Measurements from ENCODE around the gene RNU11.
"Not testable (repeated sequence)": the region's sequence is repeated elsewhere in the genome, so short reads cannot be mapped to it uniquely, and the experiment has no call there.

RNU11 gene

DNA sequence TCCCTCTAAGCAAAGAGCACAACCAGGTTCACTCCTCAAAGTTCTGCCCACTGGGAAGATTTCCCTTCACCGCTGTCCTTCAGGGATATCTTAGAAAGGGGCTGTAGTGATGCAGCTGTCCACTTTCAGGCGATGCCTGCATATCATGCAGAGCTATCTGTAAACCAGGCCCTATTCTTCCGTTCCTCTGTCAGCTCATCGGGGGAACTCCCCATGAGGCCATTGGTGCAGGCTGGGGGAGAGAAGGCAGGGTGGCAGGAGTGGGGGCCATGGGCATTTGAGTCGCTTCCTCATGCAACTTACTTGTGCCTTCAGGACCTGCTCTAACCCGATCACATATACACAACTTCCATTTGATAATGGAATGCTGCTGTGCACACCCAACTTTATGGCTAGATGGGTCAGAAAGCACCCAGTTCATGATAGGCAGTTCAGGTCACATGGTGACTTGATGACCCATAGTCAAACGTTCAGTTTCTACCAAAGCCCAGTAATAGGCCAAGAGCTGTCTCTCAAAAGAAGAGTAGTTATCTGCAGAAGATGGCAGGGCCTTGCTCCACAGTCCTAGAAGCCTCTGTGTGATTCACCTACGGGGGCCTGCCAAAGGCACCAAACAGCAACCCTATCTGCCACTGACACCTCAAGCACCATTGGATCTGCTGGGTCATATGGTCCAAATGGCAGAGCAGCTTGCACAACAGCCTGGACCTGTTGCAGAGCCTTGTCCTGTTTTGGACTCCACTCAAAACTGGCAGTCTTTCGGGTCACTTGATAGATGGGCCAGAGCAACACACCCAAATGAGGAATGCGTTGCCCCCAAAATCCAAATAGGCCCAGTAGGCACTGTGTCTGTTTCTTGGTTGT lies 7.3 kb downstream of the RNU11 start:
- intact Hi-C loops (cut with DNase I) = not testable (repeated sequence)

DNA sequence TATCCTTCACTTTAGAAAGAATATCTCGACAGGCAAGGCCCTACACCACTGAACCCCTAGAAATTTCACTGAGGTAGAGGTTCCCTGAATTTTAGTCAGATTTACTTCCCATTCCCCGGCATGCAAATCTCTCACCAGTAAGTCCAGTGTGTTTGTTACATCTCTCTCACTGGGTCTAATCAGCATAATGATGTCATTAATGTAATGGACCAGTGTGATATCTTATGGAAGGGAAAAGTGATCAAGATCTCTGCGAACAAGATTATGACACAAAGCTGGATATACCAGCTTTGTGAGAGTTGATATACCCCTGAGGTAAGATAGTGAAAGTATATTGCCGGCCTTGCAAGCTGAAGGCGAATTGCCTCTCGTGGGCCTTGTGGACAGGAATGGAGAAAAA lies 7.9 kb downstream of the RNU11 start:
- DNase-seq = no peak
- intact Hi-C loops (cut with DNase I) = no loop called here

More for the DNA sequence above, 7.3 kb downstream of the RNU11 start:
- peak in 2 of 10 donors; percentile 23 to 48 for DNase-seq

DNA sequence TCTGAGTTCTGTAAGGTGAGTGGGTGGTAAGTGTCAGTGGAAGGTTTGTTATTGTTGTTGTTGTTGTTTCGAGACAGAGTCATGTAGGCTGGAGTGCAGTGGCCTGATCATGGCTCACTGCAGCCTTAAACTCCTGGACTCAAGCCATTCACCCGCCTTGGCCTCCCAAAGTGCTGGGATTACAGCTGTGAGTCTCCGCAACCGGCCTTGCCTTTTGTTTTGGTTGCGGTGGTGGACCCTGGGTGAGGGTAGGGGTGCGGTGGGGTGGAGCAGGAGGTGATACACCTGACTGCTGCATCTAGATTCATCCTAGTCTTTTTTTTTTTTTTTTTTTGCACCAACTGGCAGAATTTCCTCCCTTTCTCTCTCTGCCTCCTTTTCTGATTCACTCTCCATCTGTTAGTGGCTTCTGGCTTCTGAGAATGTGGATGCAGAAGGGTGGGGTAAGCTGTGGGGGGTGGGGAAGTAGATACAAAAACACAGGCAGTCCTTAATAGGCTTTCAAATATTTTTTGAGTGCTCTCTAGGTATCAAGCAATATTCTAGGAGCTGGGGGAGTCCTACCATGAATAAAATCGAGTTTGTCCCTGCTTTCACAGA lies 15.6 kb downstream of the RNU11 start:
- DNase-seq = peak in 2 of 10 donors; percentile 63 to 74
- intact Hi-C loops (cut with DNase I) = no loop called here

DNA sequence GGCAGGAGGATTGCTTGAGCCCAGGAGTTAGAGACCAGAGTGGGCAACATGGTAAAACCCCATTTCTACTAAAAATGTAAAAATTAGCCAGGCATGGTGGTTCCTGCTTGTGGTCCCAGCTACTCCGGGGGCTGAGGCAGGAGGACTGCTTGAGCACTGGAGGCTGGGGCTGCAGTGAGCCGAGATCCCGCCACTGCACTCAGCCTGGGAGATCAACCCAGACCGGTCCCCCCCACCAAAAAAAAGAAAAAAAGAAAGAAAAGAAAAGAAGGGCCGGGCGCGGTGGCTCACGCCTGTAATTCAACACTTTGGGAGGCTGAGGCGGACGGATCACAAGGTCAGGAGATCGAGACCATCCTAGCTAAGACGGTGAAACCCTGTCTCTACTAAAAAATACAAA lies 18.4 kb downstream of the RNU11 start:
- DNase-seq = peak in 2 of 10 donors; percentile 8 to 54
- intact Hi-C loops (cut with DNase I) = no loop called here

DNA sequence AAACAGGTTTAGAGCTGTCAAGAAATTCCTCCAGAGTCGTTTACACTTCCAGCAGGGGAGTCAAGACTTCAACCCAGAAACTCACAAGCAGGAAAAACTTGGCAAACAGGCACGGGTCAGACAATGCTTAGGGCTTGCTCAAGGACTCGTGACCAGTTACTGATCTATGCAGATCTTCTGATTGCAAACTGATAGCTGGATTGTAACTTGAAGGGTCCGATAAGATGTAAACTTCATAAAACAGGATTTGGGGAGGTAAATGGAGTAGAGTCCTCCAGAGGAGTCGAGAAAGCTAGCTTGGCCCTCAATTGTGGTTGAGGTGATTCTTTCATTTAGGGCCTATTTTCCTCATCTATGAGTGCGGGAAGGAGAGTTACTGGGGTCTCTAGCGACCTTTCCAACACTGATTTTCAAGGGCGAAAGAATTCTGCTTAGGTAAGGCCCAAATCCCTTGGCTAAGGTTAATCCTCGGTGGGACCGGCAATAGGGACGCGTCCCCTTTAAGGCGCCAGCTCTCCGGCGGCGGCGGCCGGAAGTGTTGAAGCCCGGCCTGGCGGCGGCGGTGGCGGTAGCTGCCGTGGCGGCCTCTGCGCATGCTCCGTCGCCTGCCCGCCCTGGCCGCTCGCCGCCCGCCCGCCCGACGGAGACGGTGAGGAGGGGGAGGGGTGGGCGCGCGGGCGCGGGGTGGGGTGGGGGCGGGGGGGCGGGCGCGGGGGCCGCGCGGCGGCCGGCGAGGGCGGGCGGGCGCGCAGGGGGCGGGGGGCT lies 20.0 kb downstream of the RNU11 start, which contains the start of gene GMEB1:
Gene GMEB1, plus strand, starts transcription at position 594 of the 765 bp plus-strand sequence. CDS start 14,829 bp downstream, outside the sequence.
- intact Hi-C loops (cut with DNase I) = loop anchor here (1.0 kb wide), 1 partner anchor 68 kb away; the partner anchor contains the start of gene YTHDF2
- peak; percentile 73 to 98 (median 82) for DNase-seq

DNA sequence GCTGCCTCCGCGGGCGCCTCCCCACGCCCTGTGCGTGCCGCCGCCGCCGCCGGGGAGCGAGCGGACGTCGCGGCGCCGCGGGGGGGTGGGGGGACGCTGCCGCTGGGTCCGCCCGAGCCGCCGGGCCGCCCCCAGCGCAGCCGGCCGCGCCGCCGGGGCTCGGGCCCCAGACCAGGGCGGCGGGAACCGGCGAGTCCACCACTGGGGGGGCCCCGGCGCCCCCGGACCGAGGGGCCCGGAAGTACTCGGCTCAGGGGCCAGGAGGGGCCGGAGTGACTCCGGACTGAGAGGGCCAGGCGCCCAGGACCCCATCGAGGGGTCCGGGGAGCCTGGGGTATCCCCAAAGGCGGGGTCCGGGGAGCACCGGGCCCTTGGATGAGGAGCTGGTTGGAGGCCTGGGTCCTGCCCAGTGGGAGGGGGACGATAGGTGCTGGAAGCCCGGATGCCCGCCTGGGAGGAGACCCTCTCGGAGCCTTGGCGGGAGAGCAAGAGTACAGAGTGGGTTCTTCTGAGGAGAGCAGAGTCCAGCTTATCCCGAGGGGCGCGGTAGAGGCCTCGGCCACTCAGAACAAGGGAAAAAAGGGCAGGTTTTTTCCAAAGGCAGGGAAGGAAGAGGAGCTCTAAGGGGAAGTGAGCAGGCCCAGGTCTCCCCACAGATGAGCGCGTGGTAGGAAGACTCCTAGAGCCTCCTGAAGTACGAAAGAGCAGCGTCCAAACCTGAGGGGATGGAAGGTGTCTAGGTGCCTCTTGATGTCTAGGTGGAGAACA lies 20.7 kb downstream of the RNU11 start:
- intact Hi-C loops (cut with DNase I) = loop anchor here (1.0 kb wide), 2 partner anchors 21 to 67 kb away; partner anchors contain the start of genes RNU11 and YTHDF2
- peak; percentile 31 to 91 (median 41) for DNase-seq

DNA sequence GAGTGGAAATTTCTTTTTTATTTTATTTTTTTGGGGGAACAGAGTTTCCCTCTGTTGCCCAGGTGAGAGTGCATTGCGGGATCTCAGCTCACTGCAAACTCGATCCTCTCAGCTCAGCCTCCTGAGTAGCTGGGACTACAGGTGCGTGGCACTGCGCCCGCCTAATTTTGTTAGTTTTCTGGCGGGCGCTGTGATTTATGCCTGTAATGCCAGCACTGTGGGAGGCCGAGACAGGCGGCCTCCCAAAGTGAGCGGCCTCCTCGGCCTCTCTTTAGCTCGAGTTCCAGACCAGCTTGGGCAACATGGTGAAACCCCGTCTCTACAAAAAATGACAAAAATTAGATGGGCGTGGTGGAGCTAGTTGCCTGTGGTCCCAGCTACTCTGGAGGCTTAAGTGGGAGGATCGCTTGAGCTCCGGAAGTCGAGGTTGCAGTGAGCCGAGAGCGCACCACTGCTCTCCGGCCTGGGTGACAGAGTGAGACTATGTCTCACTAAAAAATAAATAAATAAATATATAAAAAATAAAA lies 22.9 kb downstream of the RNU11 start:
- DNase-seq = peak in 2 of 10 donors; percentile 29 to 30
- intact Hi-C loops (cut with DNase I) = no loop called here

DNA sequence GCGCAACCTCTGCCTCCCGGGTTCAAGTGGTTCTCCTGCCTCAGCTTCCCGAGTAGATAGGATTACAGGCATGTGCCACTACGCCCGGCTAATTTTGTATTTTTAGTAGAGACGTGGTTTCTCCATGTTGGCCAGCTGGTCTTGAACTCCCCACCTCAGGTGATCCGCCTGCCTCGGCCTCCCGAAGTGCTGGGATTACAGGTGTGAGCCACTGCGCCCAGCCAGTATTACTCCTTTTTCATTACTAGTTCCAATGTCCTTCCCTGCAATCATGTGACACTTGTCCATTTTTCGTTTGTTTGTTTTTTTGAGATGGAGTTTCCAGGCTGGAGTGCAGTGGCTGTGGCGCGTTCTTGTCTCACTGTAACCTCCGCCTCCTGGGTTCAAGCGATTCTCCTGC lies 24.6 kb downstream of the RNU11 start:
- intact Hi-C loops (cut with DNase I) = not testable (repeated sequence)
- DNase-seq = peak in 2 of 10 donors; percentile 60 to 63

DNA sequence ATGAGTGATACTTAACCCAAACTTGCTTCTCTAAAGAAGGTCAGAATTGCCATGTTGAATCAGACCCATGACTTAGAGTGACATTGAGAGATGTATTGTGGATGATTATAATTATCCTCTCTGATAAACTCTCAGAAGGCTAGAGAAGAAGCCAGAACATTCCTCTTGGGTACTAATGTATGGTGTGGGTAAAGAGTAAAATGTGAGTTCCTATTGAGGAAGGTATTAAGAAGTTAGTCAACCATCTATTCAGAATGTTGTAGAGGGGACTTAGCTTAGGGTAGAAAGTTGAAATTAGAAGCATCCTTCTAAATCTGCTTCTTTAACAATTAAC lies 27.5 kb downstream of the RNU11 start:
- no peak for DNase-seq
- intact Hi-C loops (cut with DNase I) = no loop called here

DNA sequence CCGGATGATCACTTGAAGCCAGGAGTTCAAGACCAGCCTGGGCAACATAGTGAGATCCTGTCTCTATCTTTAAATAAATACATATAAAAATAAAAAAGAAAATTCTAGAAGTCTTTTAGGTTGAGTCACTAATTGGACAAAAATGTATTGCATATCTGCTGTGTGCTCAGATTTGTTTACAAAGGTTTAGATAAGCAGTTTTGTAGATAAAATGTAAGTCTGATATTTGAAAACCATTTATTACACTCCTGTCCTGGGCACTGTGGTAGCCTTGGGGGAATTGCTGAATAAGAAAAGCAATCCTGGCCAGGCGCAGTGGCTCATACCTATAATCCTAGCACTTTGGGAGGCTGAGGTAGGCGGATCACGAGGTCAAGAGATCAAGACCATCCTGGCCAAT lies 31.8 kb downstream of the RNU11 start:
- intact Hi-C loops (cut with DNase I) = no loop called here

DNA sequence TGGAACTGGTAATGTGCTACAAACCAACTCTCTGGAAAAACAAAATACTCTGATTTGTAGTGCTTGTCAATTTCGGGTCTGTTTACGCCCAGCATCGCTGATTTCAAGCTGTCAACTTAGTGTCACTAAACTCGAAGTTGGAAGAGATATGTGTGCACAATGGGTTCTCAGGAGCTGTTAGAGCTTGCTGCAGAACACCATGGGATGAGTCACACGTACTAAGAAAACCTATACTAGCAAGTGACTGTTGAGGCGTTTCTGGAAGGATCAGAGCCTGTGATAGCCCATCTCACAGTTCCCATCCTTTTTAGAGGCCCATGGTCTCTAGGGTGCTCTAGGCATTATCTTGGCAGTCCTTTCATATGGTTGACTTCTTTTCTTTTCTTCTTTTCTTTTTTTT lies 34.4 kb downstream of the RNU11 start:
- no peak for DNase-seq
- intact Hi-C loops (cut with DNase I) = no loop called here

More for the DNA sequence above, 31.8 kb downstream of the RNU11 start:
- DNase-seq = peak in 1 of 10 donors; percentile 23

DNA sequence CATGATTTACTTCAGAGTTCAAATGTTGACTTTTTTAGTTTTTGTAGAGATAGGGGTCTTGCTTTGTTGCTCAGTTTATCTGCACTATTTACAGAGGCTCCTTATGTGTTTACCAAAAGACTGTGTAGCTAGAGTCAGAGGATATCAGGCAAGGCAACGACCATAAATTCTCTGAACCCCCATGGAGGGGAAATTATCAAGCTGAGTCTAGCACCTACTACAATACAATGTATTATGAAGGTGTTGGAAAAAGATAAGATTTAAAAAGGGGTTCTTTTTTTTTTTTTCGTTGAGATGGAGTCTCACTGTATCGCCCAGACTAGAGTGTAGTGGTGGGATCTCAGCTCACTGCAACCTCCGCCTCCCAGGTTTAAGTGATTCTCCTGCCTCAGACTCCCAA lies 36.5 kb downstream of the RNU11 start:
- intact Hi-C loops (cut with DNase I) = no loop called here
- peak in 1 of 10 donors; percentile 2 for DNase-seq

DNA sequence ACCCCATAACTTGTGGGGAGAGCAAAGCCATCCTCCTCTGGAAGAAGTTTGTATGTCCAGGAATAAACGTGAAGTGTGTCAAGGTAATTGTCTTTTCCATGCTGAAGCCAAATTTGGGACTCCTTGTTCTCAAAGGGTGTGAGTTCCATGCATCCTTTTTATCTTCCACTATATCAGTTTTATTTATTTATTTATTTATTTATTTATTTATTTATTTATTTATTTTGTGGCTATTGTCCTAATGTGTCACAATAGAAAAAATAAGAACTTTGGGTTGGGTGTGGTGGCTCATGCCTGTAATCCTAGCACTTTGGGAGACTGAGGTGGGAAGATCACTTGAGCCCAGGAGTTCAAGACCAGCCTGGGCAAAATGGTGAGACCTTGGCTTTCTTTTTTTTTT lies 43.2 kb downstream of the RNU11 start:
- intact Hi-C loops (cut with DNase I); DNase-seq: not testable (repeated sequence)
